DMS114 treated with DMSO at 0.1 percent for 48 hours (cell line): Measurements from ENCODE around the gene HAX1.
"Not testable (repeated sequence)": the region's sequence is repeated elsewhere in the genome, so short reads cannot be mapped to it uniquely, and the experiment has no call there.

Source experiments
- DNase-seq: peaks from one replicate; lab custom pipeline; 2025; ENCODE audit not compliant: unreplicated experiment; lab: John Stamatoyannopoulos, UW

Gene HAX1

GRCh38 chr1:154272217-154272998 is at the start of gene HAX1:
TSS of gene HAX1 (plus strand) at chr1:154272629. CDS start at chr1:154272724, 95 bp downstream.
- DNase-seq: peak; percentile 98

- no peak for DNase-seq
Observed at GRCh38 chr1:154222918-154223317, 49.5 kb upstream of the HAX1 start.

- DNase-seq: no peak
Observed at GRCh38 chr1:154223621-154224020, 48.8 kb upstream of the HAX1 start.

GRCh38 chr1:154225370-154225769 is 47.1 kb upstream of the HAX1 start:
- DNase-seq: no peak

GRCh38 chr1:154231112-154231511 is 41.3 kb upstream of the HAX1 start:
- DNase-seq: not testable (repeated sequence)

GRCh38 chr1:154233127-154233526 is 39.3 kb upstream of the HAX1 start:
- DNase-seq: not testable (repeated sequence)

- DNase-seq: no peak
Observed at GRCh38 chr1:154236855-154237254, 35.6 kb upstream of the HAX1 start.

GRCh38 chr1:154237435-154237834 is 35.0 kb upstream of the HAX1 start:
- DNase-seq: no peak

GRCh38 chr1:154237880-154238506 is 34.4 kb upstream of the HAX1 start:
- DNase-seq: no peak

- no peak for DNase-seq
Observed at GRCh38 chr1:154239491-154239890, 32.9 kb upstream of the HAX1 start.

GRCh38 chr1:154240294-154240833 is 32.1 kb upstream of the HAX1 start:
- no peak for DNase-seq

- no peak for DNase-seq
Observed at GRCh38 chr1:154241703-154242351, 30.6 kb upstream of the HAX1 start.

GRCh38 chr1:154253671-154254070 is 18.8 kb upstream of the HAX1 start:
- DNase-seq: no peak

- DNase-seq: no peak
Observed at GRCh38 chr1:154256686-154257085, 15.7 kb upstream of the HAX1 start.

GRCh38 chr1:154258784-154259183 is 13.6 kb upstream of the HAX1 start:
- DNase-seq: no peak

GRCh38 chr1:154260127-154260526 is 12.3 kb upstream of the HAX1 start:
- DNase-seq: no peak

GRCh38 chr1:154263465-154264332 is 8.7 kb upstream of the HAX1 start:
- DNase-seq: no peak

GRCh38 chr1:154264454-154264853 is 8.0 kb upstream of the HAX1 start:
- DNase-seq: no peak

GRCh38 chr1:154265586-154265985 is 6.8 kb upstream of the HAX1 start:
- DNase-seq: no peak

- DNase-seq: no peak
Observed at GRCh38 chr1:154270833-154271232, 1.6 kb upstream of the HAX1 start.
